ENCODE data around the gene CD163L1. TPM values are rescaled to one million over a fixed set of nuclear protein-coding genes. Genes with fewer than 3 reads are reported as not detected.

The CD163L1 gene
- total and polyA plus RNA-seq, 9 of the 15 experiments (the other 6 are each of a cell fraction or from before 2014, with no cell fraction given), result 0.54 to 9.2 (median 2.0) TPM

DNA sequence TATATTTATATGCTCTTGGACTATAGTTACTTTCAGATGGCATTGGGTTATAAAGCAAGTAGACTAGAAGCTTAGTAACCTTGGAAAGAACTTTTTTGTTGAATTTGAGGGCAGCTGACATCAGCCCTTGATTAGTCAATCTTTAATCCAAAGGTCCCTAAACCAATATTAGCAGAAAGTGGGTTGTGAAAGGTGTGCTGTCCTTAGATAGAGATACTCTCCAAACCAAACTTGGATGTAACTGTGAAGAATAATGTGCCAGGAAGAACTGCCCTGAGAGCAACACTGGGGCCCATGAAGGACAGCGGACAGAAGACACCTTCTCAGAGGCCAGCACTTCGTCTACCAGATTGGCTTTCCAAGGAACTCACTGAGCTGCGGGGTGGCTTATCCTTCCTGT lies 49.1 kb upstream of the CD163L1 start:
- Histone ChIP-seq H3K36me3 (ENCODE audit: control insufficient read depth, insufficient read depth, low read length) (no peaks in the 10 kb centered on the region), H3K27ac (ENCODE audit: extremely low read depth, low read depth, low read length) (no peak overlapping the region), H3K4me2 (ENCODE audit: insufficient read depth, low read length) (no peak overlapping the region), H3K79me2 (ENCODE audit: control insufficient read depth, insufficient read depth, low read length) (no peaks in the 10 kb centered on the region), H3K9me1 (ENCODE audit: control insufficient read depth, insufficient read depth, low read length) (no peaks in the 10 kb centered on the region), H3K9ac (ENCODE audit: insufficient read depth in 1 of 2, low read depth in 2 of 2, low read length in 2 of 2) (no peak overlapping the region), H3K27me3 (ENCODE audit: control insufficient read depth in 2 of 2, insufficient read depth in 2 of 2, low read length in 2 of 2) (no peaks in the 10 kb centered on the region), H3K9me3 (replicated peaks; ENCODE audit: control insufficient read depth, insufficient read depth, low read depth, low read length) (no peaks in the 10 kb centered on the region), H4K20me1 (replicated peaks; ENCODE audit: control insufficient read depth, insufficient read depth, low read length) (no peaks in the 10 kb centered on the region), H3K4me3 (no peak overlapping the region), H3K4me1 (replicated peaks in 1 of 2; ENCODE audit: control insufficient read depth in 2 of 2, insufficient read depth in 2 of 2, low read length in 2 of 2) (no peaks in the 10 kb centered on the region), H2AFZ (ENCODE audit: low read depth, low read length) (no peak overlapping the region)
- TF ChIP-seq YBX1 (IDR thresholded peaks at IDR 0.05) (no peak), GATAD2B (IDR thresholded peaks at IDR 0.05; ENCODE audit: borderline replicate concordance) (no peak), JUNB (CRISPR knock-in tag; conservative IDR thresholded peaks at IDR 0.05) (no peak), ZBTB7A (IDR thresholded peaks at IDR 0.05; ENCODE audit: borderline replicate concordance, control insufficient read depth, low read depth, low read length) (no peak)
- ChIA-PET POLR2A (no interaction called here), CTCF (ENCODE audit: low intra/inter-chr PET ratio) (no interaction called here)
- intact Hi-C loops (cut with micrococcal nuclease) (no loop called here), in situ Hi-C loops (cut with MboI) (no loop called here)
- no peak for ATAC-seq
- WGBS (ENCODE audit: insufficient coverage, low coverage, missing lambda C conversion rate), result 0% methylated on average over 3 of the region's 3 CpGs
- DNase-seq (ENCODE audit: extremely low read depth in 1 of 4, low spot score in 3 of 4), result no peak
- FAIRE-seq, result no peak
- BruUV-seq (replicated peaks), result no TSS peak

DNA sequence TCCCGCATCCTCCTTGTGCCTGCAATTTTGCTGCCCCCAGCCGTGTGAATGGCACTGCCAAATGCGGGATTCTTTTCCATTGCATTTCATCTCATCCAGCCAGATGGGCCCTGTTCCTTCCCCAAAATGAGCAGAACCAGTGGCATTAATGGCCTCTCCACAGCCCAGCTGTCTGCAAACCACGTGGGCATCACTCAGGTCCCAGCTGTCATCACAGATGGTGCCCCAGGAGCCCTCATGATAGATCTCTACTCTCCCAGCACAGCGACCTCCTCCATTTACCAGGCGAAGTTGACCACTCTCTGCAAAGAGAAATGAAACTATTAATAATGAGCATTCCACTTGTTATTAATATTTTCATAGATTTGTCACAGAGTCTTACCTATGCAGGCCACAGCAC lies 42.6 kb upstream of the CD163L1 start:
- Histone ChIP-seq H3K4me1 (replicated peaks in 1 of 2; ENCODE audit: control insufficient read depth in 2 of 2, insufficient read depth in 2 of 2, low read length in 2 of 2) (no peaks in the 10 kb centered on the region), H3K4me3 (no peak overlapping the region), H3K9me1 (ENCODE audit: control insufficient read depth, insufficient read depth, low read length) (no peaks in the 10 kb centered on the region), H4K20me1 (replicated peaks; ENCODE audit: control insufficient read depth, insufficient read depth, low read length) (no peaks in the 10 kb centered on the region), H2AFZ (ENCODE audit: low read depth, low read length) (no peak overlapping the region), H3K4me2 (ENCODE audit: insufficient read depth, low read length) (no peak overlapping the region), H3K9me3 (replicated peaks; ENCODE audit: control insufficient read depth, insufficient read depth, low read depth, low read length) (no peaks in the 10 kb centered on the region), H3K27ac (ENCODE audit: extremely low read depth, low read depth, low read length) (no peak overlapping the region), H3K27me3 (ENCODE audit: control insufficient read depth in 2 of 2, insufficient read depth in 2 of 2, low read length in 2 of 2) (peaks cover 0 to 8% of the 10 kb centered on the region in 2 experiments; a peak in 1 of 5 replicates), H3K9ac (ENCODE audit: insufficient read depth in 1 of 2, low read depth in 2 of 2, low read length in 2 of 2) (no peak overlapping the region), H3K79me2 (ENCODE audit: control insufficient read depth, insufficient read depth, low read length) (no peaks in the 10 kb centered on the region), H3K36me3 (ENCODE audit: control insufficient read depth, insufficient read depth, low read length) (no peaks in the 10 kb centered on the region)
- in situ Hi-C loops (cut with MboI) (no loop called here), intact Hi-C loops (cut with micrococcal nuclease) (no loop called here)
- TF ChIP-seq BDP1 (IDR thresholded peaks at IDR 0.05; ENCODE audit: insufficient read depth, insufficient read length) (no peak), NCOA2 (IDR thresholded peaks at IDR 0.05; ENCODE audit: partially characterized antibody in 2 of 2) (no peak), MCM3 (IDR thresholded peaks at IDR 0.05) (no peak), ZNF133 (CRISPR knock-in tag; IDR thresholded peaks at IDR 0.05) (no peak), NBN (IDR thresholded peaks at IDR 0.05; ENCODE audit: low read depth) (no peak), ZNF780A (CRISPR knock-in tag; IDR thresholded peaks at IDR 0.05) (no peak), NFE2L1 (tag; IDR thresholded peaks at IDR 0.05; ENCODE audit: borderline replicate concordance, low read depth) (no peak), ZNF408 (CRISPR knock-in tag; IDR thresholded peaks at IDR 0.05; ENCODE audit: low read depth) (no peak), ELF4 (CRISPR knock-in tag; IDR thresholded peaks at IDR 0.05) (no peak), GATAD2A (IDR thresholded peaks at IDR 0.05) (no peak), MBD2 (IDR thresholded peaks at IDR 0.05; ENCODE audit: borderline replicate concordance, low read depth) (no peak)
- TF ChIP-seq, protein P1, sequence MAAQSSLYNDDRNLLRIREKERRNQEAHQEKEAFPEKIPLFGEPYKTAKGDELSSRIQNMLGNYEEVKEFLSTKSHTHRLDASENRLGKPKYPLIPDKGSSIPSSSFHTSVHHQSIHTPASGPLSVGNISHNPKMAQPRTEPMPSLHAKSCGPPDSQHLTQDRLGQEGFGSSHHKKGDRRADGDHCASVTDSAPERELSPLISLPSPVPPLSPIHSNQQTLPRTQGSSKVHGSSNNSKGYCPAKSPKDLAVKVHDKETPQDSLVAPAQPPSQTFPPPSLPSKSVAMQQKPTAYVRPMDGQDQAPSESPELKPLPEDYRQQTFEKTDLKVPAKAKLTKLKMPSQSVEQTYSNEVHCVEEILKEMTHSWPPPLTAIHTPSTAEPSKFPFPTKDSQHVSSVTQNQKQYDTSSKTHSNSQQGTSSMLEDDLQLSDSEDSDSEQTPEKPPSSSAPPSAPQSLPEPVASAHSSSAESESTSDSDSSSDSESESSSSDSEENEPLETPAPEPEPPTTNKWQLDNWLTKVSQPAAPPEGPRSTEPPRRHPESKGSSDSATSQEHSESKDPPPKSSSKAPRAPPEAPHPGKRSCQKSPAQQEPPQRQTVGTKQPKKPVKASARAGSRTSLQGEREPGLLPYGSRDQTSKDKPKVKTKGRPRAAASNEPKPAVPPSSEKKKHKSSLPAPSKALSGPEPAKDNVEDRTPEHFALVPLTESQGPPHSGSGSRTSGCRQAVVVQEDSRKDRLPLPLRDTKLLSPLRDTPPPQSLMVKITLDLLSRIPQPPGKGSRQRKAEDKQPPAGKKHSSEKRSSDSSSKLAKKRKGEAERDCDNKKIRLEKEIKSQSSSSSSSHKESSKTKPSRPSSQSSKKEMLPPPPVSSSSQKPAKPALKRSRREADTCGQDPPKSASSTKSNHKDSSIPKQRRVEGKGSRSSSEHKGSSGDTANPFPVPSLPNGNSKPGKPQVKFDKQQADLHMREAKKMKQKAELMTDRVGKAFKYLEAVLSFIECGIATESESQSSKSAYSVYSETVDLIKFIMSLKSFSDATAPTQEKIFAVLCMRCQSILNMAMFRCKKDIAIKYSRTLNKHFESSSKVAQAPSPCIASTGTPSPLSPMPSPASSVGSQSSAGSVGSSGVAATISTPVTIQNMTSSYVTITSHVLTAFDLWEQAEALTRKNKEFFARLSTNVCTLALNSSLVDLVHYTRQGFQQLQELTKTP (IDR thresholded peaks at IDR 0.05; ENCODE audit: low read depth in 1 of 2, partially characterized antibody in 2 of 2), result no peak
- no TSS peak for BruUV-seq (replicated peaks)
- ChIA-PET CTCF (ENCODE audit: low intra/inter-chr PET ratio) (no interaction called here), POLR2A (no interaction called here)
- DNase-seq (ENCODE audit: extremely low read depth in 1 of 4, low spot score in 3 of 4) (no peak), FAIRE-seq (no peak), ATAC-seq (no peak)
- WGBS (ENCODE audit: insufficient coverage, low coverage, missing lambda C conversion rate), result 2% methylated on average over 6 of the region's 6 CpGs

All from K562 (cell line).